Measurements from ENCODE around the gene NEUROD1. TPM values are rescaled to one million over a fixed set of nuclear protein-coding genes. Genes with fewer than 3 reads are reported as not detected.

Gene NEUROD1
- total RNA-seq, 1 experiment from 2014 or later: not detected

- DNase-seq (ENCODE audit: low read depth): no peak
These were observed 37.2 kb downstream of the NEUROD1 start for GRCh38 chr2:181643151-181643550.

GRCh38 chr2:181642086-181642485 is 38.2 kb downstream of the NEUROD1 start:
- peak; percentile 49 for DNase-seq (ENCODE audit: low read depth)

DNA sequence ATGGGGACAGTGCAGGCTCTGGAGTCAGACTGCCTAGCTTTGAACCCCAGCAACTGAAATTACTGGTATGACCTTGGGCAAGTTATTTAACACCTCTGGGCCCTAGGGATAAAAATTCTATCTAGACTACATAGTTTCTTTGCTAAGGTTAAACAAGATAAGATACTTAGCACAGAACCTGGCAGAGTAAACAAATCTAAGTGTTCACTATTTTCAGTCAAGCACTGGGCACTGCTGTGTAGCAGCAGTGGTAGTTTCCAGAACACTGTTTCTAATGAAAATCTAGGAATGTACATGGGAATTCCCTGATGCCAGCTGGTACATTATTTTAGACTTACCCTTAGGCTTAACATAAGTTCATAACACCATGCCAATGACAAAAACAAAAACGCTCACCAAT is 40.6 kb downstream of the NEUROD1 start:
- no peak for DNase-seq (ENCODE audit: low read depth)

GRCh38 chr2:181632733-181633401 is 47.5 kb downstream of the NEUROD1 start:
- no peak for DNase-seq (ENCODE audit: low read depth)

GRCh38 chr2:181628590-181629585 is 51.4 kb downstream of the NEUROD1 start:
- DNase-seq (ENCODE audit: low read depth): no peak

GRCh38 chr2:181627545-181627944 is 52.8 kb downstream of the NEUROD1 start:
- DNase-seq (ENCODE audit: low read depth): peak; percentile 55

DNA sequence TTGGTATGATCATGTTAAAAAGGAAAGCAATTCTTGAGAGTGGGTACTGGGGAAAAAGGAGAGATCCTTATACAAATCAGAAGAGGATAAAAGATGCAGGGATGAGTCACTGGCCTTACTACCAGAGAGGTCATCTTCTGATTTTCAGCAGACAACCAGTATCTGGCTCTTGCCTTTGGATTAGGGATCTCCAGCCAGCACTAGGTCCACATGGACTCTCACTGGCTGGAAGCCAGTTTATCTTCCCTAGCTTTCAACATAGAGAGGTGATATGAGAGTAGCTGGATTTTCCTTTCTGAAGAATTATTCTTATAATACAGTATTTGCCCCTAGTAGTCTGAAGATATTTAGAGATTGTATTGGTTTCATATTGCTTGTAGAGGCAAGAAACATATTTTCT is 53.6 kb downstream of the NEUROD1 start:
- DNase-seq (ENCODE audit: low read depth): peak; percentile 24

Other genes starting within 250 kb of the NEUROD1 start
- 38.2 and 47.6 TPM in 2 replicates for gene ITGA4, start 223.1 kb downstream of the NEUROD1 start, total RNA-seq (2014; rRNA removed; shearing (Covaris generic))
- 0.81 and 2.2 TPM in 2 replicates for gene CERKL, start 23.4 kb downstream of the NEUROD1 start, total RNA-seq (2014; rRNA removed; shearing (Covaris generic))
- 149 and 237 TPM in 2 replicates for gene ITPRID2, start 211.2 kb upstream of the NEUROD1 start, total RNA-seq (2014; rRNA removed; shearing (Covaris generic))

Data from M059J (cell line).